Measurements from ENCODE around the gene CILP2. TPM values are rescaled to one million over a fixed set of nuclear protein-coding genes. Genes with fewer than 3 reads are reported as not detected.

CILP2 gene
- total RNA-seq, 1 experiment from 2014 or later: 2.0 TPM

GRCh38 chr19:19500975-19501644 lies 37.0 kb upstream of the CILP2 start:
- Histone ChIP-seq H3K4me1 (ENCODE audit: insufficient read depth, low read length) (no peaks in the 10 kb centered on the region), H3K9me2 (replicated peaks; ENCODE audit: low read length) (no peaks in the 10 kb centered on the region), H3K36me3 (ENCODE audit: low read depth, low read length) (peaks cover 43% of the 10 kb centered on the region), H3K9ac (ENCODE audit: low read length) (no peak overlapping the region), H3K9me3 (ENCODE audit: low read length) (no peaks in the 10 kb centered on the region), H3K4me3 (ENCODE audit: low read length) (no peak overlapping the region), H3K79me2 (ENCODE audit: low read length) (no peaks in the 10 kb centered on the region), H3F3A (ENCODE audit: low read length, unreplicated experiment) (no peaks in the 10 kb centered on the region), H3K27ac (ENCODE audit: low read length) (no peak overlapping the region), H4K20me1 (ENCODE audit: low read length) (no peaks in the 10 kb centered on the region), H3K4me2 (ENCODE audit: low read length) (no peak overlapping the region), H3K27me3 (ENCODE audit: low read length) (no peaks in the 10 kb centered on the region), H2AFZ (ENCODE audit: low read length) (no peak overlapping the region)
- intact Hi-C loops (cut with micrococcal nuclease): no loop called here
- TF ChIP-seq, protein P1, sequence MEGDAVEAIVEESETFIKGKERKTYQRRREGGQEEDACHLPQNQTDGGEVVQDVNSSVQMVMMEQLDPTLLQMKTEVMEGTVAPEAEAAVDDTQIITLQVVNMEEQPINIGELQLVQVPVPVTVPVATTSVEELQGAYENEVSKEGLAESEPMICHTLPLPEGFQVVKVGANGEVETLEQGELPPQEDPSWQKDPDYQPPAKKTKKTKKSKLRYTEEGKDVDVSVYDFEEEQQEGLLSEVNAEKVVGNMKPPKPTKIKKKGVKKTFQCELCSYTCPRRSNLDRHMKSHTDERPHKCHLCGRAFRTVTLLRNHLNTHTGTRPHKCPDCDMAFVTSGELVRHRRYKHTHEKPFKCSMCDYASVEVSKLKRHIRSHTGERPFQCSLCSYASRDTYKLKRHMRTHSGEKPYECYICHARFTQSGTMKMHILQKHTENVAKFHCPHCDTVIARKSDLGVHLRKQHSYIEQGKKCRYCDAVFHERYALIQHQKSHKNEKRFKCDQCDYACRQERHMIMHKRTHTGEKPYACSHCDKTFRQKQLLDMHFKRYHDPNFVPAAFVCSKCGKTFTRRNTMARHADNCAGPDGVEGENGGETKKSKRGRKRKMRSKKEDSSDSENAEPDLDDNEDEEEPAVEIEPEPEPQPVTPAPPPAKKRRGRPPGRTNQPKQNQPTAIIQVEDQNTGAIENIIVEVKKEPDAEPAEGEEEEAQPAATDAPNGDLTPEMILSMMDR (conservative IDR thresholded peaks at IDR 0.05; ENCODE audit: low read depth, low read length): no peak
- TF ChIP-seq EZH2 (IDR thresholded peaks at IDR 0.05; ENCODE audit: low read length, unreplicated experiment): no peak
- no peak for TF ChIP-seq EZH2phosphoT487 (IDR thresholded peaks at IDR 0.05; ENCODE audit: borderline replicate concordance, low read length)
- DNase-seq (no peak), ATAC-seq (no peak)
- CTCF ChIA-PET: no interaction called here
- POLR2A ChIA-PET (ENCODE audit: unreplicated experiment): no interaction called here
- BruUV-seq (replicated peaks): no TSS peak

DNA sequence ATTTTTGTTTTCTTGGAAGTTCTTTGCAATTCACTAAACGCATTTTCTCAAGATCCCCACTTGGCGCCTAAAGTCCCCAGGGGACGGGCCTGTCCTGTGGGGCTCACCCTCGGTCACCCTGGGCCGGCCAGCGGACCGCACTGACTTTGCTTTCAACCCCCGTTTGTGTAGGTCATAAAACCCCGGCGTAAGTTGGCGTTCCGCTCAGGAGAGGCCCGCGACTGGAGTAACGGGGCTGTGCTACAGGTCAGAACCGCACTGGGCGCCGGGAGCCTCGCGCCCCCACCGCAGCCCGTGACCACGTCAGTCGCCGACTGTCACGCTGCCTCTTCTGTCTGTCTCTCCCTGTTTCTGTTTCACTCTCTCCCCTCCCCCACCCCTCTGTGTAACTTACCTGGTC lies 36.3 kb upstream of the CILP2 start:
- ChIA-PET POLR2A (ENCODE audit: unreplicated experiment) (no interaction called here), CTCF (no interaction called here)
- Histone ChIP-seq H3K9me3 (ENCODE audit: low read length) (no peaks in the 10 kb centered on the region), H3K36me3 (ENCODE audit: low read depth, low read length) (peaks cover 40% of the 10 kb centered on the region), H4K20me1 (ENCODE audit: low read length) (no peaks in the 10 kb centered on the region), H3K27me3 (ENCODE audit: low read length) (no peaks in the 10 kb centered on the region), H2AFZ (ENCODE audit: low read length) (no peak overlapping the region), H3K9ac (ENCODE audit: low read length) (no peak overlapping the region), H3K4me3 (ENCODE audit: low read length) (no peak overlapping the region), H3F3A (ENCODE audit: low read length, unreplicated experiment) (no peaks in the 10 kb centered on the region), H3K4me2 (ENCODE audit: low read length) (no peak overlapping the region), H3K27ac (ENCODE audit: low read length) (no peak overlapping the region), H3K4me1 (ENCODE audit: insufficient read depth, low read length) (no peaks in the 10 kb centered on the region), H3K79me2 (ENCODE audit: low read length) (no peaks in the 10 kb centered on the region), H3K9me2 (replicated peaks; ENCODE audit: low read length) (no peaks in the 10 kb centered on the region)
- intact Hi-C loops (cut with micrococcal nuclease): no loop called here
- no peak for TF ChIP-seq EZH2 (IDR thresholded peaks at IDR 0.05; ENCODE audit: low read length, unreplicated experiment)
- no peak for TF ChIP-seq EZH2phosphoT487 (IDR thresholded peaks at IDR 0.05; ENCODE audit: borderline replicate concordance, low read length)
- TF ChIP-seq, protein P1 (conservative IDR thresholded peaks at IDR 0.05; ENCODE audit: low read depth, low read length): no peak
- BruUV-seq (replicated peaks): no TSS peak
- DNase-seq: no peak
- no peak for ATAC-seq

DNA sequence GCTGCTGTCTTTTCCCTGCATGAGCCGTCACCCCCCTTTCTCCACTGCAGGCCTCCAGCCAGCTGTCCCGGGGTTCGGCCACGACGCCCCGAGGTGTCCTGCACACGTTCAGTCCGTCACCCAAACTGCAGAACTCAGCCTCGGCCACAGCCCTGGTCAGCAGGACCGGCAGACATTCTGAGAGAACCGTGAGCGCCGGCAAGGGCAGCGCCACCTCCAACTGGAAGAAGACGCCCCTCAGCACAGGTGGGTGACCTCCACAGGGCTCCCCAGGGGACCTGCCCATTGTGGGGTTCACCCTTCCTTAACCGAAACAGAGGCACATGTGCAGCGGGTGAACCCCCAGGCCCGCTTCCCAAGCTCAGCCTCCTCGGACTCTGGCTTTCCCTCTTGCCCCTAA lies 35.8 kb upstream of the CILP2 start:
- no peaks in the 10 kb centered on the region for H3F3A ChIP-seq (ENCODE audit: low read length, unreplicated experiment)
- no peaks in the 10 kb centered on the region for H3K9me2 ChIP-seq (replicated peaks; ENCODE audit: low read length)
- no peak overlapping the region for H3K27ac ChIP-seq (ENCODE audit: low read length)
- no peak overlapping the region for H3K4me2 ChIP-seq (ENCODE audit: low read length)
- intact Hi-C loops (cut with micrococcal nuclease): no loop called here
- H4K20me1 ChIP-seq (ENCODE audit: low read length): no peaks in the 10 kb centered on the region
- no peak overlapping the region for H3K9ac ChIP-seq (ENCODE audit: low read length)
- ChIA-PET CTCF (no interaction called here), POLR2A (ENCODE audit: unreplicated experiment) (no interaction called here)
- no peak overlapping the region for H2AFZ ChIP-seq (ENCODE audit: low read length)
- no TSS peak for BruUV-seq (replicated peaks)
- H3K79me2 ChIP-seq (ENCODE audit: low read length): no peaks in the 10 kb centered on the region
- no peak for TF ChIP-seq EZH2 (IDR thresholded peaks at IDR 0.05; ENCODE audit: low read length, unreplicated experiment)
- no peak for TF ChIP-seq EZH2phosphoT487 (IDR thresholded peaks at IDR 0.05; ENCODE audit: borderline replicate concordance, low read length)
- TF ChIP-seq, protein P1 (conservative IDR thresholded peaks at IDR 0.05; ENCODE audit: low read depth, low read length): no peak
- DNase-seq (no peak), ATAC-seq (no peak)
- no peak overlapping the region for H3K4me3 ChIP-seq (ENCODE audit: low read length)
- H3K27me3 ChIP-seq (ENCODE audit: low read length): no peaks in the 10 kb centered on the region
- no peaks in the 10 kb centered on the region for H3K9me3 ChIP-seq (ENCODE audit: low read length)
- H3K4me1 ChIP-seq (ENCODE audit: insufficient read depth, low read length): no peaks in the 10 kb centered on the region
- peaks cover 40% of the 10 kb centered on the region for H3K36me3 ChIP-seq (ENCODE audit: low read depth, low read length)

All from PC-3 (cell line).